Pancreas (tissue), 10 donors: ENCODE data around the gene TTC5. TPM values are rescaled to one million over a fixed set of nuclear protein-coding genes. Genes with fewer than 3 reads are reported as not detected.

Experiments used
- ATAC-seq, 4 donors: fragments of 200-7000 bp; cut with Tn5 transposase; one replicate each; pipeline versions ENCODE4 v1.8.0 to v1.9.1; 2020; ENCODE audit warnings: mild to moderate bottlenecking in 4 of 4, moderate library complexity in 4 of 4
- DNase-seq, 6 donors: peaks; one replicate each; pipeline ENCODE4 v3.0.0-alpha.2; 2020
- FAIRE-seq: peaks from 2 replicates; lab custom pipeline; 2012; peaks lifted over from hg19 to GRCh38; lab: Jason Lieb, UNC
- H3K27ac ChIP-seq, 4 donors: fragments of 200-600 bp; sonication (generic); 1 replicate in 3 of 4; 2 replicates in 1 of 4; pipeline versions ENCODE4 v1.5.0 to v1.8.0; 2020
- H3K27me3 ChIP-seq, 4 donors: fragments of 200-600 bp; one replicate each; pipeline ENCODE4 v1.8.0; 2021
- H3K36me3 ChIP-seq, 3 donors: fragments of 200-600 bp; sonication (generic) in 1 of 3; one replicate each; pipeline versions ENCODE4 v1.5.0 to v1.8.0; 2020 to 2021
- H3K4me1 ChIP-seq, 3 donors: fragments of 200-600 bp; one replicate each; pipeline ENCODE4 v1.8.0; 2021
- H3K4me3 ChIP-seq, 4 donors: fragments of 200-600 bp; sonication (generic) in 2 of 4; one replicate each; pipeline versions ENCODE4 v1.5.0 to v1.8.0; 2020 to 2021
- H3K9me3 ChIP-seq, 4 donors: fragments of 200-600 bp; one replicate each; pipeline ENCODE4 v1.8.0; 2021
- CTCF ChIP-seq, 4 donors: fragments of 200-600 bp; sonication (generic) in 3 of 4; IDR thresholded peaks; one replicate each; pipeline versions ENCODE4 v1.5.0 to v1.8.0; 2021; ENCODE audit warnings: antibody characterized with exemption in 4 of 4
- WGBS, 2 donors: extraction: QIAGEN DNeasy Blood & Tissue Kit; methylation state at CpG; one replicate each; pipeline ENCODE4 v1.1.7; 2013; 5-methylcytosine and 5-hydroxymethylcytosine counted together
- intact Hi-C, 3 donors: fragments of 100-400 bp; cut with DNase I; formaldehyde crosslinking; loops; one replicate each; pipeline versions ENCODE4 v1.11.1 to v1.14.2; 2022
- polyA plus RNA-seq, 2 donors: library from polyadenylated mRNA; stranded (reverse); fragments of 200-250 nt; gene quantifications; one replicate each; pipeline ENCODE4 v1.2.3, GENCODE V29; 2013
- total RNA-seq, 6 donors: library from RNA; stranded (reverse); fragmentation: NEBNext Ultra II Directional in 4 of 6; extraction: Animal tissue kit (Norgen Biotek cat#: 25700) in 4 of 6; gene quantifications; one replicate each; pipeline versions ENCODE4 v1.2.1 to v1.2.4, GENCODE V29; 2021 to 2023
- donor health status: healthy with polysubstance abuse.
- donor health status: DM: no; HTN: no; CAD: no; lungs with moderate emphysema.
- donor health status: DM: no; HTN: no; CAD: no.
- donor health status: control.
- donor health status: control.
- donor health status: Bipolar disorder and iron deficiency.
- donor health status: DM: yes; HTN: yes; CAD: no.
- donor health status: DM: no; HTN: no; CAD: no.
- donor health status: DM: no; HTN: no; CAD: no.
- donor health status: DM: yes; HTN: yes; CAD: no.

The TTC5 gene
- total and polyA plus RNA-seq, 8 donors, result 3.7 to 12.9 (median 7.3) TPM

- 51 to 55% methylated on average over 3 of the region's 3 CpGs for WGBS, 2 donors
- Histone ChIP-seq H3K4me3 (no peak overlapping the region), H3K27me3 (no peaks in the 10 kb centered on the region), H3K27ac (no peak overlapping the region), H3K36me3 (no peaks in the 10 kb centered on the region), H3K9me3 (no peaks in the 10 kb centered on the region), H3K4me1 (no peaks in the 10 kb centered on the region)
- ATAC-seq, result no peak
- DNase-seq, result no peak
- FAIRE-seq, result no peak
- no peak for TF ChIP-seq CTCF (IDR thresholded peaks at IDR 0.05)
- intact Hi-C loops, result no loop called here
Measured at GRCh38 chr14:20262642-20263128, 43.1 kb downstream of the TTC5 start.

- no peaks in the 10 kb centered on the region for H3K9me3 ChIP-seq
- intact Hi-C loops, result no loop called here
- no peaks in the 10 kb centered on the region for H3K4me1 ChIP-seq
- peak in 2 of 4 donors; percentile 16 to 36 for TF ChIP-seq CTCF (IDR thresholded peaks at IDR 0.05)
- no peak for FAIRE-seq
- H3K4me3 ChIP-seq, result no peak overlapping the region
- no peak overlapping the region for H3K27ac ChIP-seq
- DNase-seq, result peak in 1 of 6 donors; percentile 2
- H3K36me3 ChIP-seq, result no peaks in the 10 kb centered on the region
- ATAC-seq, result peak in 2 of 4 donors; percentile 71 to 73
- no peaks in the 10 kb centered on the region for H3K27me3 ChIP-seq
- WGBS, 2 donors, result 50 to 52% methylated on average over 3 of the region's 3 CpGs
Measured at GRCh38 chr14:20247646-20248246, 58.0 kb downstream of the TTC5 start.

Other genes starting within 250 kb of the TTC5 start
- gene OR4L1, start 245.9 kb downstream of the TTC5 start, total RNA-seq, result not detected
- not detected for gene OR4L1, start 245.9 kb downstream of the TTC5 start, polyA plus RNA-seq
- not detected for gene OR4K17, start 195.2 kb downstream of the TTC5 start, total RNA-seq
- not detected for gene OR4K17, start 195.2 kb downstream of the TTC5 start, polyA plus RNA-seq
- gene OR4N5, start 167.1 kb downstream of the TTC5 start, total RNA-seq, result not detected
- gene OR4N5, start 167.1 kb downstream of the TTC5 start, polyA plus RNA-seq, result not detected
- not detected for gene OR11G2, start 115.1 kb downstream of the TTC5 start, total RNA-seq
- gene OR11G2, start 115.1 kb downstream of the TTC5 start, polyA plus RNA-seq, result not detected
- not detected for gene OR11H6, start 82.2 kb downstream of the TTC5 start, total RNA-seq
- not detected for gene OR11H6, start 82.2 kb downstream of the TTC5 start, polyA plus RNA-seq
- not detected for gene OR11H7, start 77.0 kb downstream of the TTC5 start, total RNA-seq
- gene OR11H7, start 77.0 kb downstream of the TTC5 start, polyA plus RNA-seq, result not detected
- not detected for gene OR11H4, start 66.7 kb downstream of the TTC5 start, total RNA-seq
- gene OR11H4, start 66.7 kb downstream of the TTC5 start, polyA plus RNA-seq, result not detected
- gene CCNB1IP1, start 27.3 kb upstream of the TTC5 start, total RNA-seq, result 10 to 100 TPM; 17.4 to 34.0 (median 25.0) TPM
- 10 to 100 TPM; 37.4 to 55.3 TPM for gene CCNB1IP1, start 27.3 kb upstream of the TTC5 start, polyA plus RNA-seq
- 10 to 100 TPM in 3 of 6 donors, 1 to 10 TPM in 3; 6.1 to 12.5 (median 9.8) TPM for gene PARP2, start 37.7 kb upstream of the TTC5 start, total RNA-seq
- gene PARP2, start 37.7 kb upstream of the TTC5 start, polyA plus RNA-seq, result 10 to 100 TPM; 10.7 to 21.8 TPM
- 10 to 100 TPM in 3 of 6 donors, 1 to 10 TPM in 3; 7.5 to 26.6 (median 9.6) TPM for gene TEP1, start 107.5 kb upstream of the TTC5 start, total RNA-seq
- 10 to 100 TPM; 13.3 to 14.8 TPM for gene TEP1, start 107.5 kb upstream of the TTC5 start, polyA plus RNA-seq
- gene KLHL33, start 130.2 kb upstream of the TTC5 start, total RNA-seq, result under 1 TPM; 0.08 to 0.34 (median 0.13) TPM
- gene KLHL33, start 130.2 kb upstream of the TTC5 start, polyA plus RNA-seq, result under 1 TPM; 0.12 to 0.15 TPM
- 10 to 100 TPM; 11.4 to 16.0 (median 13.9) TPM for gene OSGEP, start 148.9 kb upstream of the TTC5 start, total RNA-seq
- 10 to 100 TPM; 41.2 to 69.8 TPM for gene OSGEP, start 148.9 kb upstream of the TTC5 start, polyA plus RNA-seq
- 100 to 1,000 TPM in 1 of 6 donors, 10 to 100 TPM in 5; 50.9 to 107 (median 64.6) TPM for gene APEX1, start 149.3 kb upstream of the TTC5 start, total RNA-seq
- gene APEX1, start 149.3 kb upstream of the TTC5 start, polyA plus RNA-seq, result 10 to 100 TPM; 53.9 to 88.2 TPM
- gene PIP4P1, start 155.5 kb upstream of the TTC5 start, total RNA-seq, result 10 to 100 TPM in 5 of 6 donors, 1 to 10 TPM in 1; 8.9 to 20.5 (median 14.4) TPM
- 10 to 100 TPM; 26.8 to 38.2 TPM for gene PIP4P1, start 155.5 kb upstream of the TTC5 start, polyA plus RNA-seq
- gene PNP, start 163.5 kb upstream of the TTC5 start, total RNA-seq, result 10 to 100 TPM in 2 of 6 donors, 1 to 10 TPM in 4; 6.2 to 17.2 (median 8.4) TPM
- gene PNP, start 163.5 kb upstream of the TTC5 start, polyA plus RNA-seq, result 10 to 100 TPM in 1 of 2 donors, 1 to 10 TPM in 1; 9.0 to 24.0 TPM
- under 1 TPM in 5 of 6 donors, not detected in 1; 0.13 to 0.62 (median 0.28) TPM for gene RNASE10, start 199.6 kb upstream of the TTC5 start, total RNA-seq
- under 1 TPM in 1 of 2 donors, not detected in 1; 0.19 TPM for gene RNASE10, start 199.6 kb upstream of the TTC5 start, polyA plus RNA-seq